ENCODE results near the gene FBXO46. TPM values are rescaled to one million over a fixed set of nuclear protein-coding genes. Genes with fewer than 3 reads are reported as not detected.

The FBXO46 gene
- total and polyA plus RNA-seq, 2 of the 13 experiments (the other 11 are each of a cell fraction or from before 2014, with no cell fraction given) = 6.2 to 6.4 TPM

GRCh38 chr19:45770192-45771101 is 39.8 kb upstream of the FBXO46 start (continued):
- no peak for TF ChIP-seq HOMEZ (CRISPR knock-in tag; IDR thresholded peaks at IDR 0.05; ENCODE audit: low read depth)
- TF ChIP-seq ZNF800 (CRISPR knock-in tag; IDR thresholded peaks at IDR 0.05) = peak; percentile 51; the same call in 1 of the 2 replicates
- TF ChIP-seq NR3C1 (CRISPR knock-in tag; IDR thresholded peaks at IDR 0.05) = no peak
- TF ChIP-seq ZNF773 (CRISPR knock-in tag; IDR thresholded peaks at IDR 0.05; ENCODE audit: borderline replicate concordance) = peak; percentile 37; the same call in 1 of the 2 replicates
- no peak; the same call in 1 of the 2 replicates for TF ChIP-seq ZNF619 (CRISPR knock-in tag; IDR thresholded peaks at IDR 0.05)
- no peak for TF ChIP-seq PCBP2 (optimal IDR thresholded peaks at IDR 0.05; ENCODE audit: low read depth, low read length, poor library complexity, severe bottlenecking)
- TF ChIP-seq ZKSCAN5 (CRISPR knock-in tag; IDR thresholded peaks at IDR 0.05) = no peak
- TF ChIP-seq NKX3-1 (CRISPR knock-in tag; IDR thresholded peaks at IDR 0.05) = peak; percentile 46; the same call in 1 of the 2 replicates
- TF ChIP-seq ZBTB4 (CRISPR knock-in tag; IDR thresholded peaks at IDR 0.05; ENCODE audit: borderline replicate concordance) = peak; percentile 93; the same call in 1 of the 2 replicates
- TF ChIP-seq ISX (CRISPR knock-in tag; conservative IDR thresholded peaks at IDR 0.05) = no peak
- TF ChIP-seq ZNF101 (CRISPR knock-in tag; IDR thresholded peaks at IDR 0.05; ENCODE audit: borderline replicate concordance, low read depth) = no peak
- peak; percentile 79; the same call in 1 of the 2 replicates for TF ChIP-seq MYNN (CRISPR knock-in tag; IDR thresholded peaks at IDR 0.05; ENCODE audit: low read depth)
- TF ChIP-seq DBP (CRISPR knock-in tag; IDR thresholded peaks at IDR 0.05; ENCODE audit: not compliant biosample characterization) = no peak
- peak; percentile 83 for TF ChIP-seq ZNF709 (CRISPR knock-in tag; IDR thresholded peaks at IDR 0.05)
- TF ChIP-seq CEBPG (CRISPR knock-in tag; IDR thresholded peaks at IDR 0.05) = no peak
- TF ChIP-seq AGO1 (IDR thresholded peaks at IDR 0.05; ENCODE audit: low read depth, low read length, poor library complexity, severe bottlenecking) = peak; percentile 99
- TF ChIP-seq SALL1 (CRISPR knock-in tag; IDR thresholded peaks at IDR 0.05) = peak; percentile 5; the same call in 1 of the 2 replicates
- TF ChIP-seq ZNF572 (CRISPR knock-in tag; IDR thresholded peaks at IDR 0.05) = no peak
